SH-SY5Y (cell line): Measurements from ENCODE around the gene ROR2.

Experiments
- GATA2 ChIP-seq: IDR thresholded peaks from 2 replicates; pipeline ENCODE4 v1.6.1; 2011; ENCODE audit warnings: mild to moderate bottlenecking, low read depth, low read length
- GATA3 ChIP-seq: IDR thresholded peaks from 2 replicates; pipeline ENCODE4 v1.6.1; 2011; ENCODE audit warnings: low read depth, mild to moderate bottlenecking, low read length, moderate library complexity

DNA sequence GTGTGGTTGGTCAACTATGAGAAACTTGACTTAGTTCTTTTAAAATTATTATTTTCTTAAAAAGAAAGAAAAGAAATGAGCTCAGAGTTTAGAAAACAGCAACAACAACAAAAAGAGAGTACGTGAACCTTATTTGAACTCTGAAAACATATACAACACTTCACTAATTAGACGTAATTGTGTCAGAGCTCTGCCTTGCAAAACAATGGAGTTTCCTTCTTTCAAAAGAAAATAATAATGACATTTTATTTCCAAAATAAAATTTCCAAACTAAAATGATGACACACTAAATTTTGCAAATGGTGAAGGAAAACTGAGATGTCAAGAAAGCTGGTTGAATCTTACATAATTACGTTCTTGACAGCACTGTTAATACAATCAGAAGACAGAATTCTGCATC is 15.4 kb downstream of the ROR2 start:
- TF ChIP-seq GATA3 (no peak), GATA2 (no peak)
